Esophagus squamous epithelium (tissue), 4 donors: ENCODE results near the gene PHOX2B.

ENCODE experiments used
- POLR2A ChIP-seq, 4 donors: fragments of 450-650 bp; IDR thresholded peaks; one replicate each; pipeline ENCODE4 v1.6.1; 2017; ENCODE audit warnings: antibody characterized with exemption in 4 of 4, mild to moderate bottlenecking in 4 of 4, moderate library complexity in 3 of 4
- TF ChIP-seq, protein P1 (sequence below), 6 experiments: fragments of 450-650 bp in 4 of 6; fragments of 200-600 bp in 2 of 6; sonication (generic) in 2 of 6; IDR thresholded peaks; one replicate each; pipeline ENCODE4 v1.5.1; 2016 to 2019; ENCODE audit warnings: antibody characterized with exemption in 6 of 6, mild to moderate bottlenecking in 4 of 6, moderate library complexity in 4 of 6

DNA sequence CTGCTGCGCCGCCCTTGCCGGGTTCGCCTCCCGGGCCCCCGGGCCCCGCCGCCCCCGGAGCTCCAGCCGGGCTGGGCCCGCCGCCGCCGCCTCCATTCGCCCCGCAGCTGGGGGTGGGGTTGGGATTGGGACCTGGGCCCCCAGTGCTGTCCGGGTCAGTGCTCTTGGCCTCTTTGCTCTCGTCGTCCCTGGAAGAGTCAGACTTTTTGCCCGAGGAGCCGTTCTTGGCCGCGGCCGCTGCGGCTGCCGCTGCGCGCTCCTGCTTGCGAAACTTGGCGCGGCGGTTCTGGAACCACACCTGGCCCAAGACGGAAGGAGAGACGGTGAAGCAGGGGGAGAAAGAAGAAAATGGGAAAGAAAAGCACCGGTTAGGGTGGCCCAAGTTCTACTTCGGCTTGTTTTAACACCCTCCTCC lies 2.5 kb downstream of the PHOX2B start:
- TF ChIP-seq, protein P1, sequence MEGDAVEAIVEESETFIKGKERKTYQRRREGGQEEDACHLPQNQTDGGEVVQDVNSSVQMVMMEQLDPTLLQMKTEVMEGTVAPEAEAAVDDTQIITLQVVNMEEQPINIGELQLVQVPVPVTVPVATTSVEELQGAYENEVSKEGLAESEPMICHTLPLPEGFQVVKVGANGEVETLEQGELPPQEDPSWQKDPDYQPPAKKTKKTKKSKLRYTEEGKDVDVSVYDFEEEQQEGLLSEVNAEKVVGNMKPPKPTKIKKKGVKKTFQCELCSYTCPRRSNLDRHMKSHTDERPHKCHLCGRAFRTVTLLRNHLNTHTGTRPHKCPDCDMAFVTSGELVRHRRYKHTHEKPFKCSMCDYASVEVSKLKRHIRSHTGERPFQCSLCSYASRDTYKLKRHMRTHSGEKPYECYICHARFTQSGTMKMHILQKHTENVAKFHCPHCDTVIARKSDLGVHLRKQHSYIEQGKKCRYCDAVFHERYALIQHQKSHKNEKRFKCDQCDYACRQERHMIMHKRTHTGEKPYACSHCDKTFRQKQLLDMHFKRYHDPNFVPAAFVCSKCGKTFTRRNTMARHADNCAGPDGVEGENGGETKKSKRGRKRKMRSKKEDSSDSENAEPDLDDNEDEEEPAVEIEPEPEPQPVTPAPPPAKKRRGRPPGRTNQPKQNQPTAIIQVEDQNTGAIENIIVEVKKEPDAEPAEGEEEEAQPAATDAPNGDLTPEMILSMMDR (IDR thresholded peaks at IDR 0.05) = no peak
- TF ChIP-seq POLR2A (IDR thresholded peaks at IDR 0.05) = no peak
